GM12892 (cell line): Measurements from ENCODE around the gene POLD4.

Source experiments
- DNase-seq: peaks from one replicate; pipeline ENCODE4 v3.0.0; 2011; ENCODE audit not compliant: insufficient read length
- FAIRE-seq: peaks from 2 replicates; lab custom pipeline; 2011; peaks lifted over from hg19 to GRCh38; lab: Jason Lieb, UNC
- POLR2A ChIP-seq: IDR thresholded peaks from 2 replicates; pipeline ENCODE4 v1.6.1; 2011; ENCODE audit warnings: low read depth, low read length, control low read depth
- POLR2AphosphoS5 ChIP-seq: IDR thresholded peaks from 2 replicates; pipeline ENCODE4 v1.6.1; 2011; ENCODE audit warnings: low read depth, low read length, control low read depth
- TAF1 ChIP-seq: IDR thresholded peaks from 2 replicates; pipeline ENCODE4 v1.6.1; 2011; ENCODE audit warnings: low read depth, mild to moderate bottlenecking, control low read depth, low read length, borderline replicate concordance

The POLD4 gene

DNA sequence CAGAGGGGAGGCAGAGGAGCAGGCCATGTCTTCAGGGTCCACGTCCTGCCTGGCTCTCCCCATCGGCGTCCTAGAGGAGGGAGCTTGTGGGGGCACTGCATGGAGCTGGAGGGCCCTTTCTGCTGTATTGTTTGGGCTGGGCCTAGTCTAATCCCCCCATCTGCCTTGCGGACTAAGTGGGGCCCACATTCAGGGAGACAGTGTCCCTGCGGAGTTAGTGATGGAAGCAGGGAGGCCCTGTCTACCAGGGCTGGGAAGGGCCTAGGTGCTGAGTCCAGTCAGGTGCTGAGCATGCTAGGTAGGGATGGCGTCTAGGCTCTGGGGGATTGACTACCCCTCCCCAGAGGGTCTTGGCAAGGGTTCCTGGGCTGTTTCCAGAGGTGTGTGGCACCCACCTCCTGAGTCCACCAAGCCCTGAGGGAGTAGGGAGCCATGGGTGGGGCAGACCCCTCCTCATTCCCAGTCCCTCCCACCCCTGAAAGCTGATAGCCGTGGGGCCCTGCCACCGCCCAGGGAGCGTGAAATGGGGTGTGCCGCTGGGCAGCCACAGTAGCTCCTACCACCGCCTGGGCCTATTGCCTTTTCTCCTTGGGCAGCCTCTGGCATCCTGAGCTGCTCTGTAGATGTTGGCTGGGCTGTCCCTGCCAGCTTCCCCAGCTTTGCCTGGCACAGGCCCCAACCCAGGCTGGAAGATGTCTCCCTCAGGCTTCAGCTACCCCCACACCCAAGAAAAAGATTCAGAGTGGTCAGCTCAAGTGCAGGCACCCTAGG, 1.9 kb upstream of the POLD4 start:
- no peak for DNase-seq
- no peak for FAIRE-seq
- TF ChIP-seq POLR2AphosphoS5 (no peak), TAF1 (no peak), POLR2A (no peak)

- TF ChIP-seq POLR2A (no peak), TAF1 (0 out of 2 replicates have a peak, but pooled peaks have one; percentile 39), POLR2AphosphoS5 (no peak)
- peak; percentile 53 for FAIRE-seq
- no peak for DNase-seq
Measured at GRCh38 chr11:67354075-67355022, 1.0 kb upstream of the POLD4 start.

- no peak for TF ChIP-seq TAF1
- TF ChIP-seq POLR2AphosphoS5: no peak; the same call in 1 of the 2 replicates
- TF ChIP-seq POLR2A: peak; percentile 72; the same call in 1 of the 2 replicates
- no peak for FAIRE-seq
- no peak for DNase-seq
Measured at GRCh38 chr11:67352546-67353316, 615 bp downstream of the POLD4 start.

- TF ChIP-seq POLR2A (0 out of 2 replicates have a peak, but pooled peaks have one; percentile 19), TAF1 (no peak), POLR2AphosphoS5 (no peak)
- DNase-seq: no peak
- FAIRE-seq: peak; percentile 88
Measured at GRCh38 chr11:67351275-67352005, 1.9 kb downstream of the POLD4 start.

DNA sequence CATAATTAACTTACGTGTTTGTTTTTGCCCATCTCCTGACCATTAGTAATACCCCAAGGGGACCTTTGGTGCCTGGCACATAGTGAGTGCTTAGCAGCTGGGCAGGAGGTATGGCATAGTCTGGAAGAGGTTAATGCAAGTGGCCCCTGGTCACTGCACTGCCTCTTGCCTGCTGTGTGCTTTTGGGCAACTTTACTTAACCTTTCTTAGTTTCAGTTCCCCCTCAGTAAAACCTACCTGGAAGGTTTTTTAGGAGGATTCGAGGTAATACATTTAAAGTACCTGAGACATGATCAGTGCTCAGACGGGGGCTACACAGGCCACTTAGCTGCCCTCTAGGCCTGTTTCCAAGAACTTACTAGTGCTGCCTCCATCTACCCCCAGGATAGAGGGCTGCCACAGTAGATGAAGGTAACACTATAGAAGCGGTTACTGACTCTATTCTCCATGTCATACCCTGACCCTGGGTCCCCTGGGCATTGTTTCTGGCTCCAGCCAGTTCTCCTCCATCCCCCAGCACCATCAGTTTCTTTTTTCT, 3.3 kb downstream of the POLD4 start:
- FAIRE-seq: no peak
- TF ChIP-seq POLR2A (no peak), TAF1 (no peak), POLR2AphosphoS5 (no peak)
- no peak for DNase-seq

DNA sequence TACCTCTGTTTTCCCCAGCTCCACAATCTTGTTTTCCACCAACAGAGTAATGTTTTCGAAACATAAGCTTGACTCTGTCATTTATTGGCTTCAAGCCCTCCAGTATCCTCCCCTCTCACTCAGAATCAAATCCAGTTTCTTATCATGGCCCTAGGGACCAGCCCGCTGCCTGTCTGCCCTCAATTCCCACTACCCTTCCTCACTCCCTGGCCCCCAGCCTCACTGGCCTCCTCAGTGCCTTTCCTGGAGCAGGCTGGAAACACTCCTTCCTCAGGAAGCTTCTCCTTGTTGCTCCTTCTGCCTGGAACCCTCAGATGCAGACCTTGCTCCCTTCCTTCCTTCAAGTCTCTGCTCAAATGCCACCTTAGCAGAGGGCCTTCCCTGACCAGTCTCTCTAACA, 3.9 kb downstream of the POLD4 start:
- TF ChIP-seq POLR2A: no peak
- no peak for TF ChIP-seq POLR2AphosphoS5
- no peak for TF ChIP-seq TAF1
- DNase-seq (no peak), FAIRE-seq (no peak)

DNA sequence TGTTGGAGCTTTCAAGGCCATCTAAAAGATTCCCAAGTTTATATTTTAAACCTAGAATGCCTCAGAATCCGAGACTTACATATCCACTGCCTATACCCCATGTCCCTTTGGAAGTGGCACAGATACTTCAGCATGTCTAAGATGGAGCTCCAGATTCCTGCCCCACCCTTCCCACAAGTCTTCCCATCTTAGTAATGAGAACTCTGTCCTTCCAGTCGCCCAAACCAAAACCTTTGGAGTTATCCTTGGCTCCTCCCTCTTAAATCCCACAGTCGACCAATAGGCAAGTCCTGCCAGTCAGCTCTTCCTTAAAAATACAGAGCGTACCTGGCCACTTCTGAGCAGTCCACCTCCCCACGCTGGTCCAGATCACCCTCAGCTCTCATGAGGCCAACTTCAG, 4.3 kb downstream of the POLD4 start:
- FAIRE-seq (no peak), DNase-seq (no peak)
- TF ChIP-seq TAF1 (no peak), POLR2A (no peak), POLR2AphosphoS5 (no peak)

DNA sequence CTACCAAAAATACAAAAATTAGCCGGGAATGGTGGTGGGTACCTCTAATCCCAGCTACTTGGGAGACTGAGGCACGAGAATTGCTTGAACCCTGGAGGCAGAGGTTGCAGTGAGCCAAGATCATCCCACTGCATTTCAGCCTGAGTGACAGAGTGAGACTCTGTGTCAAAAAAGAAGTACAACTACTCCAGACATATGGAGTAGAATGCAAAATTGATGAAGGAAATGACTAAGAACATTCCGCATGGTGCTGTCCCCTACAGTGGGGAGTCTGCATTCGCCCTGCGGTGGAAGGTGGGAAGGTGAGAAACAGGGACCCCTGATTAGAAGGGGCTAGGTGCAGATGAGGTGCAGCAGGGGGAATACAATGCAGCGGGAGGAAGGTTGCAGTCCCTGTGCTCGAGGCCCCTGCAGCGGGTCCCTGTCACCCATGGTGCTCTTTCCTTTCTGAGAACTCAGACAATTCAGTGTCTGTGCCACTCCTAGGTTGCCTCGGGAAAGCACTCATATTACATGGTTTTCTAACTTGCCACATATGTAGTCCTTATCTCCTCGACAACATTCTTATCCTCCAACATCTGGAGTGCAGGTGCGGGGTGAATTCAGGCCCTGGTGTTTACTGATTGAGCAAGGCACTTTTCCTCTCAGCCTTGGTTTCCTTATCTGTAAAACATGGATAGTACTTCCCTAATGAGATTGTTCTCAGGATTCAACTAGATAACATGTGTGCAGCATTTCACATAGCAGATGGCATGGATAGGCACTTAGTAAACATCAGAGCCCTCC, 5.2 kb downstream of the POLD4 start:
- DNase-seq: no peak
- no peak for FAIRE-seq
- TF ChIP-seq POLR2AphosphoS5 (no peak), TAF1 (no peak), POLR2A (no peak)
